IPS-20b (cell line): ENCODE data around the gene SLC39A13.

ENCODE experiments used
- H3K27ac ChIP-seq: one replicate; pipeline ENCODE4 v1.5.1; 2013; ENCODE audit warnings: low read length
- H3K27me3 ChIP-seq: 2 replicates; pipeline ENCODE4 v1.6.1; 2013; ENCODE audit warnings: mild to moderate bottlenecking, low read length, inconsistent platforms; ENCODE audit not compliant: insufficient read depth
- H3K36me3 ChIP-seq: 2 replicates; pipeline ENCODE4 v1.6.1; 2013; ENCODE audit warnings: low read depth, mild to moderate bottlenecking, inconsistent platforms, low read length, moderate library complexity; ENCODE audit not compliant: insufficient read depth
- H3K4me1 ChIP-seq: 2 replicates; pipeline ENCODE4 v1.6.1; 2013; ENCODE audit warnings: mild to moderate bottlenecking, control low read depth, inconsistent platforms, low read length, moderate library complexity; ENCODE audit not compliant: insufficient read depth
- H3K4me3 ChIP-seq: 2 replicates; pipeline ENCODE4 v1.5.1; 2013; ENCODE audit warnings: mild to moderate bottlenecking, low read length, inconsistent platforms
- H3K9ac ChIP-seq: 2 replicates; pipeline ENCODE4 v1.6.1; 2013; ENCODE audit warnings: low read depth, mild to moderate bottlenecking, inconsistent platforms, low read length, moderate library complexity
- H3K9me3 ChIP-seq: 2 replicates; pipeline ENCODE4 v1.6.1; 2013; ENCODE audit warnings: mild to moderate bottlenecking, low read depth, low read length, inconsistent platforms; ENCODE audit not compliant: insufficient read depth

Gene SLC39A13

GRCh38 chr11:47418454-47419259 lies 10.3 kb downstream of the SLC39A13 start:
- H3K9me3 ChIP-seq: no peaks in the 10 kb centered on the region
- no peaks in the 10 kb centered on the region for H3K27me3 ChIP-seq
- H3K4me3 ChIP-seq: no peak overlapping the region
- H3K9ac ChIP-seq: no peak overlapping the region
- no peaks in the 10 kb centered on the region for H3K4me1 ChIP-seq
- peaks cover 68% of the 10 kb centered on the region for H3K36me3 ChIP-seq
- H3K27ac ChIP-seq: no peak overlapping the region

GRCh38 chr11:47425611-47426010 lies 17.2 kb downstream of the SLC39A13 start:
- Histone ChIP-seq H3K4me1 (0 out of 2 replicates have a peak, but pooled peaks cover 3% of the 10 kb centered on the region), H3K27me3 (no peaks in the 10 kb centered on the region), H3K9me3 (no peaks in the 10 kb centered on the region), H3K36me3 (peaks cover 48% of the 10 kb centered on the region), H3K4me3 (peak overlapping the region; percentile 88), H3K27ac (peak overlapping the region; percentile 26), H3K9ac (peak overlapping the region; percentile 97)

- Histone ChIP-seq H3K9me3 (no peaks in the 10 kb centered on the region), H3K4me1 (0 out of 2 replicates have a peak, but pooled peaks cover 3% of the 10 kb centered on the region), H3K27ac (peak within 1 kb of the TSS; percentile 26), H3K27me3 (no peaks in the 10 kb centered on the region), H3K36me3 (peaks cover 41% of the 10 kb centered on the region), H3K9ac (peak within 1 kb of the TSS; percentile 97), H3K4me3 (peak within 1 kb of the TSS; percentile 88)
Measured at GRCh38 chr11:47426062-47426956, 17.9 kb downstream of the SLC39A13 start, which contains the start of gene PSMC3. PSMC3 (minus strand) TSS chr11:47426439; CDS start chr11:47426279, 160 bp downstream.

GRCh38 chr11:47430524-47430923 lies 22.1 kb downstream of the SLC39A13 start:
- Histone ChIP-seq H3K4me1 (no peaks in the 10 kb centered on the region), H3K36me3 (no peaks in the 10 kb centered on the region), H3K9ac (no peak overlapping the region), H3K9me3 (no peaks in the 10 kb centered on the region), H3K27ac (no peak overlapping the region), H3K4me3 (no peak overlapping the region), H3K27me3 (no peaks in the 10 kb centered on the region)

GRCh38 chr11:47431356-47432083 lies 23.1 kb downstream of the SLC39A13 start:
- no peaks in the 10 kb centered on the region for H3K36me3 ChIP-seq
- no peak overlapping the region for H3K4me3 ChIP-seq
- no peaks in the 10 kb centered on the region for H3K4me1 ChIP-seq
- H3K9ac ChIP-seq: no peak overlapping the region
- no peaks in the 10 kb centered on the region for H3K9me3 ChIP-seq
- no peak overlapping the region for H3K27ac ChIP-seq
- H3K27me3 ChIP-seq: no peaks in the 10 kb centered on the region

GRCh38 chr11:47433157-47433556 lies 24.8 kb downstream of the SLC39A13 start:
- H3K36me3 ChIP-seq: no peaks in the 10 kb centered on the region
- no peak overlapping the region for H3K27ac ChIP-seq
- no peaks in the 10 kb centered on the region for H3K27me3 ChIP-seq
- H3K4me1 ChIP-seq: no peaks in the 10 kb centered on the region
- no peaks in the 10 kb centered on the region for H3K9me3 ChIP-seq
- H3K9ac ChIP-seq: no peak overlapping the region
- no peak overlapping the region for H3K4me3 ChIP-seq

- H3K4me3 ChIP-seq: no peak overlapping the region
- no peaks in the 10 kb centered on the region for H3K27me3 ChIP-seq
- H3K9ac ChIP-seq: no peak overlapping the region
- H3K36me3 ChIP-seq: no peaks in the 10 kb centered on the region
- no peaks in the 10 kb centered on the region for H3K9me3 ChIP-seq
- H3K4me1 ChIP-seq: no peaks in the 10 kb centered on the region
- no peak overlapping the region for H3K27ac ChIP-seq
Measured at GRCh38 chr11:47434011-47434786, 25.8 kb downstream of the SLC39A13 start.

GRCh38 chr11:47435687-47436086 lies 27.3 kb downstream of the SLC39A13 start:
- no peaks in the 10 kb centered on the region for H3K9me3 ChIP-seq
- no peak overlapping the region for H3K4me3 ChIP-seq
- no peaks in the 10 kb centered on the region for H3K4me1 ChIP-seq
- H3K27ac ChIP-seq: no peak overlapping the region
- no peaks in the 10 kb centered on the region for H3K27me3 ChIP-seq
- H3K9ac ChIP-seq: no peak overlapping the region
- H3K36me3 ChIP-seq: no peaks in the 10 kb centered on the region

- Histone ChIP-seq H3K27ac (no peak overlapping the region), H3K4me1 (no peaks in the 10 kb centered on the region), H3K9ac (no peak overlapping the region), H3K4me3 (no peak overlapping the region), H3K27me3 (no peaks in the 10 kb centered on the region), H3K36me3 (no peaks in the 10 kb centered on the region), H3K9me3 (no peaks in the 10 kb centered on the region)
Measured at GRCh38 chr11:47436726-47437125, 28.3 kb downstream of the SLC39A13 start.

GRCh38 chr11:47437218-47437745 lies 28.9 kb downstream of the SLC39A13 start:
- H3K4me3 ChIP-seq: no peak overlapping the region

More at GRCh38 chr11:47437218-47437745, 28.9 kb downstream of the SLC39A13 start:
- Histone ChIP-seq H3K27me3 (no peaks in the 10 kb centered on the region), H3K9ac (no peak overlapping the region), H3K4me1 (no peaks in the 10 kb centered on the region), H3K27ac (no peak overlapping the region), H3K9me3 (no peaks in the 10 kb centered on the region), H3K36me3 (no peaks in the 10 kb centered on the region)
